ENCODE results near the gene OR1F1.

Gene OR1F1

GRCh38 chr16:3171181-3171854 lies 16.7 kb upstream of the OR1F1 start:
- peak; percentile 9 for ATAC-seq
- no peak for TF ChIP-seq ZC3H10 (CRISPR knock-in tag; IDR thresholded peaks at IDR 0.05)
- TF ChIP-seq PATZ1 (CRISPR knock-in tag; IDR thresholded peaks at IDR 0.05; ENCODE audit: borderline replicate concordance): no peak
- TF ChIP-seq ZFP3 (CRISPR knock-in tag; IDR thresholded peaks at IDR 0.05): no peak
- no peak for TF ChIP-seq GLIS3 (CRISPR knock-in tag; IDR thresholded peaks at IDR 0.05)
- no peak for TF ChIP-seq ARNTL (CRISPR knock-in tag; IDR thresholded peaks at IDR 0.05; ENCODE audit: borderline replicate concordance, low read depth)
- no peak for TF ChIP-seq TSHZ2 (CRISPR knock-in tag; IDR thresholded peaks at IDR 0.05)
- TF ChIP-seq RARB (CRISPR knock-in tag; IDR thresholded peaks at IDR 0.05): no peak
- TF ChIP-seq PPARA (CRISPR knock-in tag; IDR thresholded peaks at IDR 0.05; ENCODE audit: borderline replicate concordance): no peak
- TF ChIP-seq, protein P1, sequence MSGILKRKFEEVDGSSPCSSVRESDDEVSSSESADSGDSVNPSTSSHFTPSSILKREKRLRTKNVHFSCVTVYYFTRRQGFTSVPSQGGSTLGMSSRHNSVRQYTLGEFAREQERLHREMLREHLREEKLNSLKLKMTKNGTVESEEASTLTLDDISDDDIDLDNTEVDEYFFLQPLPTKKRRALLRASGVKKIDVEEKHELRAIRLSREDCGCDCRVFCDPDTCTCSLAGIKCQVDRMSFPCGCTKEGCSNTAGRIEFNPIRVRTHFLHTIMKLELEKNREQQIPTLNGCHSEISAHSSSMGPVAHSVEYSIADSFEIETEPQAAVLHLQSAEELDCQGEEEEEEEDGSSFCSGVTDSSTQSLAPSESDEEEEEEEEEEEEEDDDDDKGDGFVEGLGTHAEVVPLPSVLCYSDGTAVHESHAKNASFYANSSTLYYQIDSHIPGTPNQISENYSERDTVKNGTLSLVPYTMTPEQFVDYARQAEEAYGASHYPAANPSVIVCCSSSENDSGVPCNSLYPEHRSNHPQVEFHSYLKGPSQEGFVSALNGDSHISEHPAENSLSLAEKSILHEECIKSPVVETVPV (CRISPR knock-in tag; IDR thresholded peaks at IDR 0.05): no peak
- TF ChIP-seq ZNF8 (CRISPR knock-in tag; IDR thresholded peaks at IDR 0.05): no peak
- no peak for TF ChIP-seq SNAI2 (CRISPR knock-in tag; IDR thresholded peaks at IDR 0.05)
- TF ChIP-seq CSDC2 (CRISPR knock-in tag; IDR thresholded peaks at IDR 0.05): no peak
- TF ChIP-seq, protein P2, sequence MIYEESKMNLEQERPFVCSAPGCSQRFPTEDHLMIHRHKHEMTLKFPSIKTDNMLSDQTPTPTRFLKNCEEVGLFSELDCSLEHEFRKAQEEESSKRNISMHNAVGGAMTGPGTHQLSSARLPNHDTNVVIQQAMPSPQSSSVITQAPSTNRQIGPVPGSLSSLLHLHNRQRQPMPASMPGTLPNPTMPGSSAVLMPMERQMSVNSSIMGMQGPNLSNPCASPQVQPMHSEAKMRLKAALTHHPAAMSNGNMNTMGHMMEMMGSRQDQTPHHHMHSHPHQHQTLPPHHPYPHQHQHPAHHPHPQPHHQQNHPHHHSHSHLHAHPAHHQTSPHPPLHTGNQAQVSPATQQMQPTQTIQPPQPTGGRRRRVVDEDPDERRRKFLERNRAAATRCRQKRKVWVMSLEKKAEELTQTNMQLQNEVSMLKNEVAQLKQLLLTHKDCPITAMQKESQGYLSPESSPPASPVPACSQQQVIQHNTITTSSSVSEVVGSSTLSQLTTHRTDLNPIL (CRISPR knock-in tag; IDR thresholded peaks at IDR 0.05; ENCODE audit: low read depth): no peak
- TF ChIP-seq ZNF565 (CRISPR knock-in tag; conservative IDR thresholded peaks at IDR 0.05; ENCODE audit: low read depth): no peak
- no peak for TF ChIP-seq BACH2 (CRISPR knock-in tag; IDR thresholded peaks at IDR 0.05; ENCODE audit: borderline replicate concordance)

DNA sequence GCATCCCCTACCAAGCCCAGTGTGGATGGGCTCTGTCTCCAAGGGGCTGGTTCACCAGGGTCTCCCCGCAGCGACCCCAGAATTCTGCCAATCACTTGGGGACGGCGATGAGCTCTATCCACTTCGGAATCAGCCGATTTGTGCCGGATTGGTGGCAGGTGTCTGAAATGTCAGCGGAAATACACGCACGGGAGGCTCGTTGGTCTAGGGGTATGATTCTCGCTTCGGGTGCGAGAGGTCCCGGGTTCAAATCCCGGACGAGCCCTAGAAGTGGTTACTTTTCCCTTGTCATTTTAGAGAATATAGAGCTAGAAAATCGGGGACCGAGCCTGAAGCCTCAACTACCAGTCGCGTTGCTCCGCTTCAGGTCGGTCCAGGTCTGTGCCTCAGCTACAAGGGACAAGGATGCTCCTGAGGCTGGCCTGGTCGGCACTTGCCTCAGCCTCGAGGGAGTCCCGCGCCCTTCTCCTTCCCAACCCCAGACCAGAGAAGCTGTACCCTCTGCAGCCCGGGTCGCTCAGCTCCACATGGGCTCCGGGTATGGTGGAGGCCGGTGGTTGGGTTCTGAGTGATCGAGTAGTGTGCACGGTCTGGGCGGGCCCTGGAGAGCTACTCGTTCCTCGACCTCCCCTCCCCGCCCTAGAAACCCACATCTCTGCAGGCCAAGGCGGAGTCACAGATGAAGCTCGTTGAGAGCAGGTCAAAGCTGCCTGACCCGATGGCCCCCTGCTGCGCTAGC lies 16.0 kb upstream of the OR1F1 start:
- TF ChIP-seq GLIS3 (CRISPR knock-in tag; IDR thresholded peaks at IDR 0.05): no peak
- TF ChIP-seq SNAI2 (CRISPR knock-in tag; IDR thresholded peaks at IDR 0.05): no peak
- TF ChIP-seq TOX (CRISPR knock-in tag; IDR thresholded peaks at IDR 0.05; ENCODE audit: borderline replicate concordance): no peak
- TF ChIP-seq TSHZ2 (CRISPR knock-in tag; IDR thresholded peaks at IDR 0.05): no peak
- TF ChIP-seq RARB (CRISPR knock-in tag; IDR thresholded peaks at IDR 0.05): no peak
- TF ChIP-seq ZFP3 (CRISPR knock-in tag; IDR thresholded peaks at IDR 0.05): no peak
- no peak for TF ChIP-seq CSDC2 (CRISPR knock-in tag; IDR thresholded peaks at IDR 0.05)
- no peak for TF ChIP-seq ZC3H10 (CRISPR knock-in tag; IDR thresholded peaks at IDR 0.05)
- no peak for TF ChIP-seq ESRRG (CRISPR knock-in tag; IDR thresholded peaks at IDR 0.05)
- TF ChIP-seq PPARA (CRISPR knock-in tag; IDR thresholded peaks at IDR 0.05; ENCODE audit: borderline replicate concordance): no peak
- no peak for TF ChIP-seq TCF4 (CRISPR knock-in tag; IDR thresholded peaks at IDR 0.05; ENCODE audit: borderline replicate concordance)
- TF ChIP-seq, protein P3, sequence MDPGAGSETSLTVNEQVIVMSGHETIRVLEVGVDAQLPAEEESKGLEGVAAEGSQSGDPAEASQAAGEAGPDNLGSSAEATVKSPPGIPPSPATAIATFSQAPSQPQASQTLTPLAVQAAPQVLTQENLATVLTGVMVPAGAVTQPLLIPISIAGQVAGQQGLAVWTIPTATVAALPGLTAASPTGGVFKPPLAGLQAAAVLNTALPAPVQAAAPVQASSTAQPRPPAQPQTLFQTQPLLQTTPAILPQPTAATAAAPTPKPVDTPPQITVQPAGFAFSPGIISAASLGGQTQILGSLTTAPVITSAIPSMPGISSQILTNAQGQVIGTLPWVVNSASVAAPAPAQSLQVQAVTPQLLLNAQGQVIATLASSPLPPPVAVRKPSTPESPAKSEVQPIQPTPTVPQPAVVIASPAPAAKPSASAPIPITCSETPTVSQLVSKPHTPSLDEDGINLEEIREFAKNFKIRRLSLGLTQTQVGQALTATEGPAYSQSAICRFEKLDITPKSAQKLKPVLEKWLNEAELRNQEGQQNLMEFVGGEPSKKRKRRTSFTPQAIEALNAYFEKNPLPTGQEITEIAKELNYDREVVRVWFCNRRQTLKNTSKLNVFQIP (CRISPR knock-in tag; IDR thresholded peaks at IDR 0.05; ENCODE audit: borderline replicate concordance, low read depth): no peak
- TF ChIP-seq ARNTL (CRISPR knock-in tag; IDR thresholded peaks at IDR 0.05; ENCODE audit: borderline replicate concordance, low read depth): no peak
- ATAC-seq: peak; percentile 62
